GM12874 (cell line): ENCODE results near the gene SF3B5.

Experiments
- CTCF ChIP-seq: IDR thresholded peaks from 2 replicates; pipeline ENCODE4 v1.5.1; 2011; ENCODE audit warnings: low read depth, mild to moderate bottlenecking, control low read depth, low read length, moderate library complexity; ENCODE audit not compliant: insufficient read depth

The SF3B5 gene

GRCh38 chr6:144095134-144096002, at the start of gene SF3B5:
SF3B5 (minus strand) TSS chr6:144095573; CDS start chr6:144095497, 76 bp downstream.
- TF ChIP-seq CTCF, result no peak

GRCh38 chr6:144144996-144145395, 49.6 kb upstream of the SF3B5 start:
- no peak for TF ChIP-seq CTCF

DNA sequence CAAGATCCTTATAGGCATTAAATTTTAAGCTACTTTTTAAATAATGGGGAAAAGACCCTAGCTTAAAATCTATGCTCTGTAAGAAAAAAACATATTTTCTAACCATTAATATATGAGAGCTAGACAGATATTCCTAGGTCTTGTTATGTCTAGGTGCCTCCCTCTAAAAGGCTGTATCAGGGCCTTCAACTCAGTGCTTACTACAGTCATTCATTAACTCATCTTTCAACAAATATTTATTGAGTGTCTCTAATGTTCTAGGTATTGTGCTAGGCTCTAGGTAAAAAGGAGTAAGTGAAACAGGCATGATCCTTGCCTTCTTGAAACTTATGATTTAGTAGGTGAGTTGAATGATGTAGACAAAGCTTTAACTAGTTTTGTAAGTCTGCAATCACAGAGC, 48.5 kb upstream of the SF3B5 start:
- TF ChIP-seq CTCF, result no peak

DNA sequence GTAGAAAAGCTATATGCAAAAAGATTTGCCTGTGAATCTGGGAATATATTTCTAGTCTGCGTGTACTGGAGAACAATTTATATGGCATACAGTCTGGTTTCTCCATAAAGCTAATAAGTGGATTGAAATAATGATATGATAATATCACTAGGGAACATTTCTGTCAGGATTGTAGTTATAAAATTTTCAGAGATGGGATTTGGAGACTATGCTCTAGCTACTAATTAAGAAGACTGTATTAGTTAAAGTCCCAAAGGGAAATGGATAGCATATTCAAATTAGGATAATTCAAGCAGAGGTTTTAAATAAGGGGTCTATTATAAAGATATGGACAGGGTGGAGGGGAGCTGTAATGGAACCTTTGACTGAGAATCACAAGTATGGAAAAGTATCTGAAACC, 47.7 kb upstream of the SF3B5 start:
- no peak for TF ChIP-seq CTCF

DNA sequence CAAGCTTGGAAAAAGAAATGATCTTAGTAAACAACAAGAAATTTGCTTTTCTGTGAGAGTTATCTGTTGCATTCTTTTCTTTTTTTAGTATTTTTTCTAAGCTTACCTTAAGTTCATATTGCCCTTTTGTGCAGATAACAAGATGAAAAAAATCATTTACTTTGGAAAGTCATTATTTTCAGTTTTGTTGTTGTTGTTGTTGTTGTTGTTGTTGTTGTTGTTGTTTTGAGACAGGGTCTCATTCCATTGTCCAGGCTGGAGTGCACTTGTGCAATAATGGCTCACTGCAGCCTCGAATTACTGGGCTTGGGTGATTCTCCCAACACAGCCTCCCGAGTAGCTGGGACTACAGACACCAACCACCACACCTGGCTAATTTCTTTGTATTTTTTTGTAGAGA, 46.1 kb upstream of the SF3B5 start:
- no peak for TF ChIP-seq CTCF

GRCh38 chr6:144140867-144141266, 45.5 kb upstream of the SF3B5 start:
- TF ChIP-seq CTCF, result no peak

GRCh38 chr6:144139817-144140216, 44.4 kb upstream of the SF3B5 start:
- no peak for TF ChIP-seq CTCF

- no peak for TF ChIP-seq CTCF
These were observed 43.2 kb upstream of the SF3B5 start for GRCh38 chr6:144138542-144138941.
